Inflammatory macrophage (primary cell): ENCODE results near the gene TPX2.

Experiments
- DNase-seq, 2 donors: peaks; one replicate each; pipeline ENCODE4 v3.0.0-alpha.2; 2020 to 2022

TPX2 gene

DNA sequence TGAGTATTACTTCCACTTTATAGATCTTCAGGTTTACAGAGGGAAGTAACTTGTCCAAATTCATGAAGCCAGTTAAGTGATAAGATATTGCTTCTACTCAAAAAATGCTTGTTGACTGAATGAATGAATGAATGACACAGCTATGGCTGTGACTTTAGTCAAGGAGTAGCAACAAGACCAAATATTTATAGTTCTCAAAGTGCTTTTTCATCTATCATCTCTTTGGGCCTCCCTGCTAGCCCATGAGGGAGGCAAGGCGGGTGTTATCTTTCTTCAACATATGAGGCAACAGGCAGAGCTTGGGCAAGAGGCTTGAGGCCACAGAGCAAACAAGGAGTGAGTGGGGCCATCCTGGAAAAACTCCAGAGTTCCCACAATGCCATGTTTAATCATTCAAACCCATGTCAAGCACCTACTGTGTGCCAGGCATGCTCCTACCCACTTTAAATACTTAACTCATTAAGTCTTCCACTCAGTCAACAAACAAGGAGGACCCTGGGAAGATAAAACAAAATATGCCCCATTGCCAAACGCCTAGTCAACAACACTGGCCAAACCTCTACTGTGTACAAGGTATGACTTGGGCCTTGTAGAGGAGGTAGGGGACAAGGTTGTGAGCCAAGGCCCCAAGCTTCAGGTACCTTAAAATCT lies 32.4 kb upstream of the TPX2 start:
- DNase-seq = peak; percentile 20 to 45

DNA sequence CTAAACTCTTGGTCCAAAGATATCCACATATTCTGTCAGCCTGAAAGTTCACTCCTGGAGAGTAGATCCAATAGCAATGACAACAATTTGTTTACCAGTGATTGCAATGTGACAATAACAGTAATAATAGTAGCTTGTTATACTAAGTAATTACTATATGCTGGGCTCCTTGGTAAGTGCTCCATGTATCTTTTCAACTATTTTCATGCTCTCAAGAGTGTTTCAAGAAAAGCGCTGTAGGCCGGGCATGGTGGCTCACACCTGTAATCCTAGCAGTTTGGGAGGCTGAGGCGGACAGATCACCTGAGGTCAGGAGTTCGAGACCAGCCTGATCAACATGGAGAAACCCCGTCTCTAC lies 31.9 kb upstream of the TPX2 start:
- no peak for DNase-seq

DNA sequence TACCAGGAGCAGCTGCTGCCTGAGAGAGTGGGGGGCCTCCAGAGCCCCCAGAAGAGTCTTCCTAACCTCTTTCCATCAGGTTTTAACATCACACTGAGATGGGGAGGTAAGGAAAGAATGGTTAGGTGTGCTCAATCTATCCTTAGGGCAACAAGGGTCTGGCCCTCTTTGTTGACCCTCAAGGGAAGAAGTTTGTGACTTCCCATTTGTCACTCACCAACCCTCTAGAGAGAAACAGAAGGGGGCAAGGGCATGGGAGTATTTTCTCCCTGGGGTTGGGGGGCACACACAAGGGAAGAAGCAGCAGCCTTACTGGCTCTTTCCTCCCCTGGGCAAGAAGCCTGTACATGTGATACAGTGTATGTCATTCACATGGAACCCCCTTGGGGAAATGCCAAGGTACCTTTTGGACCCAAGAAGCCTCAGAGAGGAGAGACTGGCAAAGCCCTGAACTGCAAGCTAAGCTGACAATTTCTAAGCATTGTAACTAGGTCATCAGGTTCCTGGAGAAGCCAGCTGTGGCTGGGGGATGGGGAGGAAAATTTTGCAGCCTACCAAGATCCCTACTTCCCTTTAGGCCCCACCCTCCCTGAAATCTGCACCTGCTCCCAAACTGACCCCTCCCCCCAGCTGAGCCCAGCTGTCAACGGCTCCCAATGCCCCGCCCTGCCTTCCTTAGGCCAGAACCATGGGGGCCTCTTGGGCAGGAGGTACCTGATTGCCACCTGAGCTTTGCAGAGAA lies 30.9 kb upstream of the TPX2 start:
- no peak for DNase-seq

DNA sequence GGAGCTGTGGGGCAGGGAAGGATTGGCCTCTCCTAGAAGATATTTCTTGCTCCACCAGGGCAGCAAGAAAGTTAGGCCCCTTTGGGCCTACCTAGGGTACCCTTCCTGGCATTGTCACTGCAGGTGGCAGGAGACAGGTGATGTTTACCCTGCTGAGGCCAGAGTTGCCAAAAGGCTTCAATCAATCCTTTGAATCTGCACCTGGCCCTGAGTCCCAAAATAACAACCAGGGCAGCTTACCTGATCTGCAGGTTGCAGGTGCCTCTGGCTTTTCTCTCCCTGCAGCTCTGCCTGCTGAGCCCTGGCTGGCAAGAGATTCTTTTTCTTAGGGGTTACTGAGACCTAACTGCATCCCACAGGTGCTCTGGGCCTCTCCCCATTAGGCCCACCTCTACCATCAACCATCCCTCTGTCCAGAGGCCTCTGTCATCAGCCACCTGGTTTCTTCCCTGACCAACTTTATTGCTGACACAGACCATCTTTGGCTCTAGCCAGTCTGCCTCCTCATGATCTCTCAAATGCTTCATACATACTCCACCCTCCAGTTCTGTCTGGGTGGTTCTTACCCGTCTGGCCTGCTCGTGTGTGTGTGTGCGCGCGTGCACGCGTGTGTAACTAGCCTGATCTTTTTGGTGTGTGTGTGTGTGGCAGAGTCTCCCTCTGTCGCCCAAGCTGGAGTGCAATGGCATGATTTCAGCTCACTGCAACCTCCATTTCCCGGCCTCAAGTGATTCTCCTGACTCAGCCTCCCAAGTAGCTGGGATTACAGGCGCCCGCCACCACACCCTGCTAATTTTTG lies 30.2 kb upstream of the TPX2 start:
- no peak for DNase-seq

DNA sequence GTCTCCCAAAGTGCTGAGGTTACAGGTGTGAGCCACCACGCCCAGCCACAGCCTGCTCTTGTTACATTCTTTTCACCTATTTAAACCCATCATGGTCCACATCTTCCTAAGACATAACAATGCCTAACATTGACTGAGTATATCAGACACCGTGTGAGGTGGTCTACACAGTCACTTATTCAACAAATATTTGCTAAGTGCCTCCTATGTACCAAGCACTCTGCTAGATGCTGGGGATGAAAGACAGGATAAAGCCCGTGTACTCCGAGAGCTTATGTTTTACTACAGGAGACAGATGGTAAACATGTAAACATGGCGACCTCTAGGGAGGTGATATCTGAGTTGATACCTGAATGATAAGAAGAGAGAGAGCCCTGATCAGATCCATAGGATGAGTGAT lies 29.2 kb upstream of the TPX2 start:
- no peak for DNase-seq

DNA sequence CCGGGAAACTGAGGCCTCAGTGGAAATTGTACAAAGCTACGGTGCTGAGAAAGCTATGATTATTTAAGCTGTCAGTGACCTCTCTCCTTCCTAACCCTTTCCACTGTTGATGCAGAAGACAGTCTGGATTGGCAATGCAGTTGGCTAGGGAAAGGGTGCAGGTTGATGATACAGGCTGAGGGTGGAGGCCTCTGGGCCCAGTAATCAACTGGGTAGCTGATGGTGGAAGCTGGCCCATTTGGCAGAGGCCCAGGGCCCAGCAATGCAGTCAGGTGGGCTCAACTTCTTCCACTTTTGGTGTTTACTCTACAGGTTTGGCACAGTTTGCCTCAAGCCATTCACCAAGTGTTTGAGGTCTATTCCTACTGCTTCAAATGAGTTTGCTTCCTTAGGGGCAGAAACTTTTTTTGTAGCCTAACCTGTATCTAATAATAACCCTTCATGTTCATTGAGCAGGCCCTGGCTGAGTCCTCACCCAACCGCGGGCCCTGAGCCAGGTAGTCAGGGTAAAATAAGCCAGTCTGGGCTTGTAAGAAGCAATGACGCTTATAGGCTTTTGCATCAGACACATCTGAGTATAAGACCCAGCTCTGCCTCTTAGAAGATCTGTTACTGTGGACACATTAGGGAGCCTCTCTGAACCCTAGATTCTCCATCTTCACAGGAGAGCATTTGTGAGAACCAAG lies 28.5 kb upstream of the TPX2 start:
- no peak for DNase-seq

DNA sequence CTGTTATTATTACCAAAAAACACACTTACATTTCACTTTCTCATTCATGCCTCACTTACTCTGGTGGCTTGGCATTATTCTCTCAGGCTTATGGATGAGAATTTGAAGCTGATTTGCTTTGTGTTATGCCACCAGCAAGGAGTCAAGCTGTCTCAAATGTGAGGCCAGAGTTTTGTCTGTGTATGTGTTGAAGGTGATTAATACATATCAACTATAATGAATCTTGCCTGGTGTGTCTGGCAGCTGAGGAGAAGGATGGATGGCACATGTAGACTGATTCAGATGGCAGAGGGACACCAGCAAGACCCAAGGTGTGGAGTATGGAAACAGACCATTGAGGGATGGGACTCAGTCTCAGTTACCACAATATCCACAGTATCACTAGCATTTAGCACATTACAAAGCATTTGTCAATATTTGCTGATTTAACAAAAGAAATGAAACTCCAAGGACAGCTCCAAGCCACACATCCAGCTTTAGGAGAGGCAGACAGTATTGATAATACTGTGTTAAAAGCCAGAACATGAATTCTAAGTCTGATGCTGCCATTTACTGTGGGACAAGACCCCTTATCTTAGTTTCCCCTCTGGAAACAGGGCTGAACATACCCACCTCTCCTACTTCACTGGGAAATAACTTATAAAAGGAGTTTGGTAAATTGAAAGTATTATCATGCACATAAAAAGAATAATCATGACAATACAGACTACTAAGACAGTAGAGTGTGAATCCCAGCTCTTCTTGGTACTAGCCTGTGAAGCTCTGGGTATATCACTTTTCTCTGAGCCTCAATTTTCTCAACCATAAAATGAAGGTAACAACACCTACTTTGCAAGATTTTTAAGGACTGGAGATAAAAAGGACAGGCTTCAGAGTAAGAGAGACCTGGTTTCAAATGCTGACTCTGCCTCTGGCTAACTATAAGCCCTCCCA lies 27.6 kb upstream of the TPX2 start:
- no peak for DNase-seq

DNA sequence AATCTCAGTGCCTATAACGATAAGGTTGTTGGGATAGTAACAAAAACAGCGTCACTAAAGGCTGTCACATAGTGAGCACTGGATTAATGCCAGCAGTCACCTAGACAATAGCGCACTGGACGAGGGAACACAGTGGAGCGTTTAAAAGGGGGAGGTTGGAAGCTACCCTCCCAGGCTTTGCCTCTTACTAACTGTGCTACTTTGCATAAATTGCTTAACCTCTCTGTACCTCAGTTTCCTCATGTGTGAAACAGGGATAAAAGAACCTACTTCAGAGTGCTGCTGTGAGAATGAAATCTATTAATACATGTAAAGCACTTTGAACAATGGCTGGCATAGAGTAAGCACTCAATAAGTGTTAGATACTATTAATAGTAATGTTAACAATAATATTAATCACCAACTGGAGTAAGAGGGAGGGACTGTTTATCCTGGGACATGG lies 27.0 kb upstream of the TPX2 start:
- no peak for DNase-seq

DNA sequence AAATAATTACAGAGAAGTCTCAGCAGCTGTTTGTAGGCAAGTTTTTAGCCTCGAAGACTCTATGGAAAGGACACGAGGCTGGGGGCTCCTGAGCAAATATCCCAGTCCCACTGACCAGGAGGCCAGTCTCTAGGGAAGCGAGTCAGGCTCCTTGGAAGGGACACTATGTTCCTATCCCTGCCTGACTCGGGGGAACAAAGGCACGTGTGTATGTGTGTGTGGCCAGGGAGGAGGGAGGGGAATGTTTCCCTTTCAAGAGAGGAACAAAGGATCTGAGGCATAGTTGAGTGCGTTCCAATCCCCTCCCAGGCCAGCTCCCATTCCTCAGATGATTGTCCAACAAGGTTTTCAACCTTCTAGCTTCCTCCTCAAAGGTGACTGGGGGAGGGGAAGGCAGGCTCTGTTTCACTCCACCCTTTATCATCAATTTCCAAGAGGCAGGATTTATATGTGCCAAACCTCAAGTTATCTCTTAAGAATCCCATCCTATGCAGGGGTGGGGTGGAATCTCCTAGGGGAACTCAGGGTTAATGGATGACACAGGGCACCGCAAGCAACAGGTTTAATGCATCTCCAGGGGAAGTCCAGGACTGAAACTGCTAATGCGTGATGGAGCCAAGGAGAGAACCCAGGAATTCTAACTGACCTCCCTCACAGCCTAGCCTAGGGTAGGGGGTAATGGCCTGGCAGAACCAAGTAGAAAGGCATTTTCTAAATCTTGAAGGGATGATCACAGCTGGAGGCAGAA lies 26.4 kb upstream of the TPX2 start:
- no peak for DNase-seq

DNA sequence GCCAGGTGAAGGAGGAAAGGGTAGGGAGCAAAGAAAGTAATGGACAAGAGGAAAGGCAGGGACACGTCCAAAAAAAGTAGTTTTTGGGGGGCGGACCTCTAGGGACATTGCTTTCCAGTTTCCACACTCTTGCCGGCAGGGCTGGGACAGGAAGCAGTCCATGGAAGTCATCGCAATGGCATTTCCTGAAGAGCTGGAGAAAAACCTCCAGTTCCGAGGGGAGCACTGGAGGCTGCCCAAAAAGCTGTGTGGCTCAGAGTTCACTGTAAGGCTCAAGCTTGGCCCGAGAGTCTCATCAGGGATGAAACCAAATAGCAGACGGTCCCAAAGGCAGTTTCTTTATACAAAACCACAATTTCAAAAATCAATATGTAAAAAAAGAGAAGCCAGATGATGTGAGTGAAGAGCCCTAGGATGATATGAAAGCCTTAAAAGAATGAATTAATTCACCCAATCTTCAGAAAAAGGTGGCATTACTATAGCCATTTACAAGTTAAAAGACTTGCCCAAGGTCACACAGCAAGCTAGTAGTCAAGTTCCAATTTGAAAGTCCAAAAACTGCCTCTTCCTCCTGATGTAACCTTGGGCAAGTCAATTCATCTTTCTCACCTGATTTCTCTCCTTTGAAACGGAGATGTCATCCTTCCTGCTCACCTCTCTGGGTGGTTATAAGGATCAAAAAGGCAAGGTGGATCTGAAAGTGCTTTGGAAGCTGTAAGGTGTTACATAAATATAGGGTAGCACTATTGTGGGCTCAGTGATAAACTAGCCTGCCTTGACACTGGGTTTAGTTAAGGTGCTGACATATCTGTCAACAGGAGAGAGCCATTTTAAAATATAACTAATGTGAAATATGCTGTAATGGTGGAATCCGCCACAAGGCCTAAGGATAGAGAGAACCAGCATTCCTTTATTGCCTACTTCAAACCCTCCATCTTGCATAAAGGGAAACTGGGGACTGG lies 25.5 kb upstream of the TPX2 start:
- DNase-seq = no peak

DNA sequence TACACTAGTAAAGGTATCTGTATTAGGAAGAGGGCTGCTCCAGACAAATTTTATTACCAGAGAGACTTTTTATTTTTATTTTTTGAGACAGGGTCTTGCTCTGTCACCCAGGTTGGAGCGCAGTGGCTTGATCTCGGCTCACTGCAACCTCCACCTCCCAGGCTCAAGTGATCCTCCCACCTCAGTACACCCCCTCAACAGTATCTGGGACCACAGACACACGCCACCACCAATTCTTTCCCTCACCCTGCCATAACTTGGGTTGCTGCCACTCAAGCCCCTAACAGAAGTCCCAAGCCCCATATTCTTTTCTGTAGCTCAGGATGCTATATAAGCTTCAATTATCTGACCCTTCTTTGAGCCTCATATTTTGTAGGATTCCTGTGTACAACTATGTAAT lies 23.3 kb upstream of the TPX2 start:
- DNase-seq = no peak

DNA sequence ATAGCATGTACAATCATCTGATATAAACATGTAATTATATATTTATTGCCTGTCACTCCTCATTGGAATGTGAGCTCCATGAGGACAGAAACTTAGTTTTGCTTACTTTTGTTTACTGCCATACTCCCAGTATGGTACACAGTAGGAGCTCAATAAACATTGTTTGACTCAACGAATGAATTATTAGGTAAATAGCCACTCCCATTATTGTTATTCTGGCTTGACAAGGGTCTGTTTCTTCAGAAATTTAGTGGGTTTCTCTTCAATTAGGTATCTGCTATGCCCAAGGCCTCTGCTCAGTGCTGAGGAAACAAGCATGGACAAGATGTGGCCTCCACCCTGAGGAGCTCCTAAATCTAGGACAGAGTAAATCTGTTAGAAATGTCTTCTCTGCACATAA lies 22.7 kb upstream of the TPX2 start:
- DNase-seq = no peak

DNA sequence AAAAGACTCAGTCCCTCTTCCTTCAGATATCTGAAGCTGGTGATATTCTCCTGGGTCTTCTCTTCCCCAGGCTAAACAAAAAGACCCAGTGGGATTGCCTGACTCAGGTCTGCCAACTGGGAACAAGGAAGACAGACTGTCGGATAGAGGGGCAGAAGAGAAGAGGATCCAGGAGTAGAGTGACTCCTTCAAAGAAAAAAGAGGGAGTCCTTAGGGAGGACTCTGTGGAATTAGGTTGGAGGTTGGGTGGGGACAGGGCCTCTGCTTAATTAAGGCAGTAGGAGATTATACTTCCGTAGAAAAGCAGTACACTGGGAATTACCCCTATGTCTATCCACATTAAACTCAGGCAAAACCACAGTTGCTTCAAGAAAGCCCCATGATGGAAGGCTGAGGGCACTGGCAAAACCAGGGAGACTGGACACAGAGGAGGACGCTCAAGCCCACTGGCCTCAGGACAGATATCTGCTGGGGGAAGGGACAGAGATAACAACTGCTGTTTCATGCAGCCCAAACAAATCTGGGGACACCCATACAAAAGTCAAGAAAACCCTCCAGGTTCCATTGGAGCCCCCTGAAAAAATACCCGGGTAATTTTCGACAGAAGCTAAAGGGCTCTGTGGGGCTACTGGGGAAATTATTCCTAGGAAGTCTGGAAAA lies 22.1 kb upstream of the TPX2 start:
- DNase-seq = no peak

DNA sequence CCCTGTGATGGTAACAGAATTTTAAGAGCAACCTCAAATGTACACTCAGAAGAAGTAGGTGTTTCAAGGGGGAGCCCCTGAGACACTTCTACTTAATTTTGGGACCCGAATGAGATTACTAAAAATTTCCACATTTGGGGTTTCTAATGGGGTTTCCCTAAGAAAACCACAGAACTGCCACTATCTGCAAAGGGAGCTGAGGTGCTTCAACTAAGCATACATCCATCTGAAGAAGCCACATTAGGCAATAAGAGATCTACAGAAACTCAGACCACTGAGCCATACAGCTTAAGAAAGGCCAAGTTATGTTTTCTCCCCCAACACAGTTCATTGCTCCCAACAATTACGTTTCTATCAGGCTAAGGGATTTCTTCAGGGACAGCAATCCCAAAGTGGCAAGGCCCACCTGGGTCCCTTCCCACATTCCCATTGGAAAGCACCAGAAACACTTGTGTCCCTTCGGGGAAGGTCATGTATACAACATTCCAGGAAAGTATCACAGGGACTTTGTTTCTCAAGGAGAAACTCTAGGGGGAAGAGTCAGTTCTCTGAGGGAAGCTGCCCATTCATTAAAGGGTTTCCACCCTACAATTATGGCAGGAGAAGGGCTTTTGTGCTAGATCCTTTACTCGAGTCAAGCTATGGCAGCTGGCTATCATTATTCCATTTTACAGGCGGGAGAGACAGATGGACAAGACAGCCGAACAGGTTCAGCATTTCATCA lies 21.4 kb upstream of the TPX2 start:
- DNase-seq = no peak

DNA sequence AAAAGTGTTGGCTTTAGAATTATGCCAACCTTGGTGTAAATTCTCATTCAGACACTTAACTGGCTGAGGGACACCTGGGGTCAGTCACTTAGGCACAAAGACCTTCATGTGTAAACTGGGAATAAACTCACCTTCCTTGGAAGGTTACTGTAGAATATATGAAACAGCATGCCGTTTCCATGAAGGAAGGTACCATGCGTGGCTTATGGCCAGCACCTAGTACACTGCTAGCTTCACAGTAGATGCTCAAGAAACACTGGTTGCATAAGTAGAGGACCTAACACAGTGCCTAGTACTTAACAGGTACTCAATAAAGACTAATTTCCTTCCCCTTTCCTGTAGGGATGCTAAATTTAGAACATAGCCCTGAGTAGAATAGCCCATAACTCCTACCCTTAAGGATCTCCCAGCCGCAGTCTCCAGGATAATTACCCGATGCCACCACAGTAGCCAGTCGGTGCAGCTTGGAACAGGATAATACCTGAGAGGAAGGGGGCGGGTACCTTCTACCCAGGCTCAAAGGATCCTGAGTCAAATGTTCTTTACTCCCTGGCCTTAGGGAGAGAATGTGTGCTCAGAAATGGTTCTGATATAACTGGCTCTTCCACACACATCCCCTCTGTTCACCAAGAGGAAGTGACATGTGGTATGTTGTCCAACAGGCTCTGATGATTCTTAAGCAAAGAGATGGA lies 20.0 kb upstream of the TPX2 start:
- peak; percentile 15 to 18 for DNase-seq

DNA sequence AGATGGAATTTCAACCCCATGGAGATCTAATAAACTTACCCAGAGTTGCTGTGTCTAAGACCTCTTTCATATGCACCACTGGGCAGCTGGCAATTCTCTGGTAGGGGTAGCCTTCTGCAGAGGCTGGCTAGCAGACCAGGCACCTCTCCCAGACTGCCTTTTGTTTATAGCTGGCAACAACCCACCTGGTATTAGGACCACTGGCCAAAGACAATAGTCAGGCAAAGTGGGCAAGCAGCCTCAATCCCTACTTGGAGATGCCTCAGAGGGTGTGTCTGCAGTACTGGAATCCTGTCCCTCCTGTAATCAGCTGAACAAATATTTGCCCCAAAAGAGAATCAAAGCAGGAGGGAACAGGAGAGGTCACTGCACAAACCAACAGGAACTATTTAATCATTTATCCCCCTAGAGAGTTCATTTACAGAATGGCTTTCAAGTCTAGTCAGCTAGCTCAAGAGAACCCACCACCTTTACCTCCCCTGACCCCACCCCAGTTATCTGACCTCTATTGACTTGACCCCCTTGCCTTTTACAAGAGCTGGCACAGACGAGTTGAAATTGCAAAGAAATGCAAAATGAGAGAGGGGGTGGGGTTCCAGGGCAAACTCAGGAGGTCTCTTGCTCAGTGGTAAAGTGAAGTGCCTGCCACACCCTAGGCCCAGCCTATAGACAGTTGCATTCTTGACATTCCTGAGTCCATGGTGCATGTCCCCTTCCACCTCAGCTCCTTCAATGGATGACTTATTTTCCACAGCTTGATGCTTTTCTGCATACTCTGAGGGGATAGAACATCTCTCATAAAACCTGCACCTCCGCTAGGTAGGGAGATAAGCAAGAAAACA lies 19.2 kb upstream of the TPX2 start:
- no peak for DNase-seq
